PFSK-1 (cell line): ENCODE measurements around the gene ZDHHC20.

ENCODE experiments used
- FOXP2 ChIP-seq: optimal IDR thresholded peaks from 2 replicates; pipeline ENCODE3; 2011; ENCODE audit warnings: borderline replicate concordance, control low read depth, inconsistent platforms; ENCODE audit not compliant: insufficient read depth; ENCODE audit errors: extremely low read length, extremely low read depth
- POLR2AphosphoS5 ChIP-seq: IDR thresholded peaks from 2 replicates; pipeline ENCODE4 v1.6.1; 2012; ENCODE audit warnings: low read depth, mild to moderate bottlenecking, control low read depth, low read length, moderate library complexity
- SIN3A ChIP-seq: IDR thresholded peaks from 2 replicates; pipeline ENCODE4 v1.6.1; 2012; ENCODE audit warnings: mild to moderate bottlenecking, low read length, moderate library complexity, borderline replicate concordance; ENCODE audit not compliant: insufficient read depth
- TAF1 ChIP-seq: IDR thresholded peaks from 2 replicates; pipeline ENCODE4 v1.6.1; 2012; ENCODE audit warnings: low read length, control low read depth, borderline replicate concordance; ENCODE audit not compliant: insufficient read depth
- TF ChIP-seq, protein P1 (sequence below), 2 experiments: IDR thresholded peaks; 2 replicates each; pipeline versions ENCODE4 v1.6.1 to v1.8.0; 2011 to 2012; ENCODE audit warnings: low read depth in 2 of 2, low read length in 2 of 2, control low read depth in 1 of 2, inconsistent platforms in 1 of 2, mild to moderate bottlenecking in 1 of 2, moderate library complexity in 1 of 2; ENCODE audit not compliant: insufficient read depth in 1 of 2

The ZDHHC20 gene

DNA sequence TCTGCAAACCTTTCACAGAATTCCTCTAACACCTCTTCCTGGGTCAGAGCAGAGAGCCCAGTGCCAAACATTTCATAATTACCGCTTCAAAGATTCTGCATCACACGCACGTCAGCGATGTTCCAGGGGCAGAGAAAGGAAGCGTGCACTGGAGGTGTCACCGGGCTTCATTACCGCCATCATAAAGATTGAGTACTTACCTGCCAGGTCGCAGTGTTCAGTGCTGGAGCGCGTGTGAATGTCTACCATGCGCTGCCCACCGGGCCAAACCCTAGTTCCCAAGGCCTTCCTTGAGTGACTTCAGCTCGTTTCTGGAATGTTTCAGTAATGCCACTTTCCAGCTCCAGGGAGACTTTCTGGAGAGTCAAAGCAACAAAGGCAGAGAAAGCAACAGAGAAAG is 104.4 kb downstream of the ZDHHC20 start:
- TF ChIP-seq, protein P1, sequence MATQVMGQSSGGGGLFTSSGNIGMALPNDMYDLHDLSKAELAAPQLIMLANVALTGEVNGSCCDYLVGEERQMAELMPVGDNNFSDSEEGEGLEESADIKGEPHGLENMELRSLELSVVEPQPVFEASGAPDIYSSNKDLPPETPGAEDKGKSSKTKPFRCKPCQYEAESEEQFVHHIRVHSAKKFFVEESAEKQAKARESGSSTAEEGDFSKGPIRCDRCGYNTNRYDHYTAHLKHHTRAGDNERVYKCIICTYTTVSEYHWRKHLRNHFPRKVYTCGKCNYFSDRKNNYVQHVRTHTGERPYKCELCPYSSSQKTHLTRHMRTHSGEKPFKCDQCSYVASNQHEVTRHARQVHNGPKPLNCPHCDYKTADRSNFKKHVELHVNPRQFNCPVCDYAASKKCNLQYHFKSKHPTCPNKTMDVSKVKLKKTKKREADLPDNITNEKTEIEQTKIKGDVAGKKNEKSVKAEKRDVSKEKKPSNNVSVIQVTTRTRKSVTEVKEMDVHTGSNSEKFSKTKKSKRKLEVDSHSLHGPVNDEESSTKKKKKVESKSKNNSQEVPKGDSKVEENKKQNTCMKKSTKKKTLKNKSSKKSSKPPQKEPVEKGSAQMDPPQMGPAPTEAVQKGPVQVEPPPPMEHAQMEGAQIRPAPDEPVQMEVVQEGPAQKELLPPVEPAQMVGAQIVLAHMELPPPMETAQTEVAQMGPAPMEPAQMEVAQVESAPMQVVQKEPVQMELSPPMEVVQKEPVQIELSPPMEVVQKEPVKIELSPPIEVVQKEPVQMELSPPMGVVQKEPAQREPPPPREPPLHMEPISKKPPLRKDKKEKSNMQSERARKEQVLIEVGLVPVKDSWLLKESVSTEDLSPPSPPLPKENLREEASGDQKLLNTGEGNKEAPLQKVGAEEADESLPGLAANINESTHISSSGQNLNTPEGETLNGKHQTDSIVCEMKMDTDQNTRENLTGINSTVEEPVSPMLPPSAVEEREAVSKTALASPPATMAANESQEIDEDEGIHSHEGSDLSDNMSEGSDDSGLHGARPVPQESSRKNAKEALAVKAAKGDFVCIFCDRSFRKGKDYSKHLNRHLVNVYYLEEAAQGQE (IDR thresholded peaks at IDR 0.05; ENCODE audit: insufficient read depth in 1 of 2, low read depth in 2 of 2, low read length in 2 of 2), result no peak
- TF ChIP-seq POLR2AphosphoS5, result no peak
- no peak for TF ChIP-seq FOXP2
- TF ChIP-seq TAF1, result no peak
- TF ChIP-seq SIN3A, result no peak

DNA sequence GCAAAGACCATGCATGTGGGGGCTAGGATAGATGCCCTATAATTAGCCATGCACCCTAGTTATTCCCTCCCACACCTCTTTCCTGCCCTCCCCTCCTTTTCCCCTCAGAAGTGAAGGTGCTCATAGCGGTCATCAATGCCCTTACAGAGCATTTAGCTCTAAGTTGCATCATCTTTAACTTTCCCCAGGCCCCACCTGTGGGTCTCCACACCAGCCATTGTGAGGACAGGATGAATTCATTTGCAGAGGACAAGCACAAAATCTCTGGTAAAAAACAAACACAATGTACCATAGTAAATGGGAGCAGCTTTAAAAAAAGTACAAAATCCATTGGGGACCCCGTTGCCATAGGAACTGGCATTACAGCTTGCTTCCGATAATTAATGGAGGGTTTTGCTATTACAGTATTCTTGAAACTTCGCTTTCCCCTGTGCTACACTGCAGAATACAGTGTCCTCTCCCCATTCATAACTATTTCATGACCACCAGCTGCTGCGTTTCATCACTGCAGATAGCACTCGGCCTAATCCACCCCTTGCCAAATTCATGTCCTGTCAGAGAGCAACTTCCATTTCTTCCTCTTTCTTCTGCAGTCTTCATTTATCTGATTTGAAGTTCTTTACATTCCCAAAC is 110.5 kb downstream of the ZDHHC20 start:
- no peak for TF ChIP-seq SIN3A
- no peak for TF ChIP-seq POLR2AphosphoS5
- no peak for TF ChIP-seq FOXP2
- no peak for TF ChIP-seq TAF1
- TF ChIP-seq, protein P1 (IDR thresholded peaks at IDR 0.05; ENCODE audit: insufficient read depth in 1 of 2, low read depth in 2 of 2, low read length in 2 of 2), result no peak

DNA sequence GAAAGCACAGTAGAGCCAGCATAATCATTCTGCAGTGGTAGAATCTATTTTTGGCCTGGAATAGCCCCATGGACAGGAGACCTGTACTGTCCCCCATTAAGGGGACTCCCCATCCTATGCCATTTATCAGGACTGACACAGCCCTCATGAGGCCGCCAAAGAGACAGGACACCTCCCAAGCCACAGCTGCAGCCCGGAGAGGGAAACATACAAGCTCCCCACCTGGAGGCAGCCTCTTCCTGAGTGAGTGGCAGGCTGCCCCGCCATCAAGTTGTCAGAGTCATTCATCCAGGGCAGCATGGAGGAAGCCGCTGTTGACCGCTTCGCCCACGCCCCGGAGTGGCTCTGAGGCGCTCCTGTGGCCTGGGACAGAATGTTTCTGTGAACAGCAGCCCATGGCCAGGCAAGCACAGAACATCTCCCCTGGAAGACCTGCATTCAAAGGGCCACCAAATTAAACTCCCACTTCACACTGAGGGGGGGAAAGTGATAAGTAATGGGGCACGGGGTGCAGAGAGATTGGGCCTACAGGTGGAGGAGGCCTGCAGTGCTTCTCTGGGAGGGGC is 111.3 kb downstream of the ZDHHC20 start:
- TF ChIP-seq SIN3A (no peak), FOXP2 (no peak), POLR2AphosphoS5 (no peak), TAF1 (no peak)
- TF ChIP-seq, protein P1 (IDR thresholded peaks at IDR 0.05; ENCODE audit: insufficient read depth in 1 of 2, low read depth in 2 of 2, low read length in 2 of 2), result no peak

DNA sequence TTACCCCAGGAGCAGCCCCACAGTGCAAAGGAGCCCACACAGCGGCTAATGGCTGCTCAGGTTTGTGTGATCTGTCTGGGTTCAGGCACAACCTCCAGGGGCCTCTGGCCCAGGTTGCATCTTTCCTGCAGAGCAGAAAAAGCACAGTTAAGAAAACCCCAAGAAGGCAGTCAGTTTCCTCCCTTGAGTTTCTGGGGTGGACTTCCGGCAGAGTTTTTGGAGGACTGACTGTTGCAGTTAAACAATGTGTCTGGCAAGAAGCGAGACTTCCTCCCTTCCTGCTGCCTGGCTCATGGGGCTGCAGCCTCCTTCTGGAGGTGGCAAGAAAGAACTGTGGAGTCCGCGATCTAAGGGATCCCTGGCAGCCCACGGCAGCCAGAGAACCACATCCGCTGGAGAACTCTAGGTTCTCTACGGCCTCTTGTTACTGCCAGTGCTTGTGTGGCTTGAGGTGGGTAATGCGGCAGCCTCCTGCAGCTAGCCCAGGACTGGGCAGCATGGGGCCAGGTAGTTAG is 114.4 kb downstream of the ZDHHC20 start:
- TF ChIP-seq SIN3A (no peak), FOXP2 (no peak), TAF1 (no peak), POLR2AphosphoS5 (no peak)
- TF ChIP-seq, protein P1 (IDR thresholded peaks at IDR 0.05; ENCODE audit: insufficient read depth in 1 of 2, low read depth in 2 of 2, low read length in 2 of 2), result no peak
